SK-N-SH (cell line): ENCODE results near the gene PIKFYVE. TPM values are rescaled to one million over a fixed set of nuclear protein-coding genes. Genes with fewer than 3 reads are reported as not detected.
A peak's percentile ranks its signal among the peaks of the same experiment; 100 is the strongest.

Experiments used
- CTCF ChIA-PET: fragments of 300-600, 350-600 bp; formaldehyde crosslinking; extraction: SDS; loops from one replicate; lab custom pipeline; 2021; lab: Yijun Ruan, JAX
- POLR2A ChIA-PET: fragments of 350-600 bp; sonication (Branson Sonifier 250); formaldehyde crosslinking; extraction: SDS; loops from one replicate; lab custom pipeline; 2020; ENCODE audit warnings: antibody characterized with exemption, inconsistent platforms; lab: Yijun Ruan, JAX
- DNase-seq: peaks from one replicate; pipeline ENCODE4 v3.0.0; 2012
- H2AFZ ChIP-seq: fragments of 200-600 bp; sonication (generic); 2 replicates; pipeline ENCODE4 v1.8.1; 2016; ENCODE audit warnings: antibody characterized with exemption, mild to moderate bottlenecking, low read depth
- H3F3A ChIP-seq: fragments of 200-600 bp; sonication (generic); replicated peaks from 2 replicates; pipeline ENCODE3; 2016; ENCODE audit warnings: antibody characterized with exemption, mild to moderate bottlenecking; ENCODE audit not compliant: insufficient read depth
- H3K27ac ChIP-seq, 2 experiments: fragments of 200-500 bp in 1 of 2; fragments of 200-600 bp in 1 of 2; sonication (Bioruptor generic) in 1 of 2; sonication (generic), shearing (Covaris generic) in 1 of 2; 2 replicates each; pipeline versions ENCODE4 v1.5.1 to v1.6.1; 2014 to 2016; ENCODE audit warnings: low read depth in 2 of 2, inconsistent platforms in 1 of 2, low read length in 1 of 2, mild to moderate bottlenecking in 1 of 2, mixed read lengths in 1 of 2
- H3K27me3 ChIP-seq: fragments of 200-600 bp; sonication (generic), shearing (Covaris generic); 2 replicates; pipeline ENCODE4 v1.6.1; 2016; ENCODE audit warnings: mixed run types; ENCODE audit not compliant: insufficient read depth
- H3K36me3 ChIP-seq, 2 experiments: fragments of 200-500 bp in 1 of 2; fragments of 200-600 bp in 1 of 2; sonication (Bioruptor generic) in 1 of 2; sonication (generic) in 1 of 2; replicated peaks in 1 of 2; 2 replicates each; pipeline versions ENCODE3 to v1.5.1; 2014 to 2016; ENCODE audit warnings: low read length in 1 of 2, mild to moderate bottlenecking in 1 of 2; ENCODE audit not compliant: insufficient read depth in 2 of 2, control insufficient read depth in 1 of 2
- H3K4me1 ChIP-seq, 2 experiments: fragments of 200-500 bp in 1 of 2; fragments of 200-600 bp in 1 of 2; sonication (Bioruptor generic) in 1 of 2; sonication (generic), shearing (Covaris generic) in 1 of 2; 2 replicates each; pipeline versions ENCODE4 v1.5.1 to v1.6.1; 2014 to 2016; ENCODE audit warnings: low read depth in 1 of 2, low read length in 1 of 2, mixed run types in 1 of 2; ENCODE audit not compliant: insufficient read depth in 2 of 2, control insufficient read depth in 1 of 2
- H3K4me2 ChIP-seq: fragments of 200-600 bp; sonication (generic), shearing (Covaris generic); 2 replicates; pipeline ENCODE4 v1.6.1; 2017; ENCODE audit warnings: mixed run types
- H3K4me3 ChIP-seq, 2 experiments: fragments of 200-500 bp in 1 of 2; fragments of 200-600 bp in 1 of 2; sonication (Bioruptor generic) in 1 of 2; sonication (generic), shearing (Covaris generic) in 1 of 2; 2 replicates each; pipeline versions ENCODE4 v1.5.1 to v1.8.1; 2014 to 2016; ENCODE audit warnings: low read depth in 2 of 2, inconsistent platforms in 1 of 2, low read length in 1 of 2, mild to moderate bottlenecking in 1 of 2, mixed read lengths in 1 of 2, moderate library complexity in 1 of 2
- H3K79me2 ChIP-seq: fragments of 200-600 bp; sonication (generic); 2 replicates; pipeline ENCODE4 v1.8.1; 2017; ENCODE audit warnings: mild to moderate bottlenecking; ENCODE audit not compliant: insufficient read depth
- H3K9ac ChIP-seq: fragments of 200-600 bp; sonication (generic); 2 replicates; pipeline ENCODE4 v1.6.1; 2017; ENCODE audit warnings: mixed run types
- H3K9me2 ChIP-seq: fragments of 200-600 bp; sonication (generic); 2 replicates; pipeline ENCODE4 v1.6.1; 2017; ENCODE audit warnings: mixed run types
- H3K9me3 ChIP-seq: fragments of 200-600 bp; sonication (generic); 2 replicates; pipeline ENCODE4 v1.6.1; 2017; ENCODE audit warnings: mixed run types, mild to moderate bottlenecking, moderate library complexity
- H4K20me1 ChIP-seq: fragments of 200-600 bp; sonication (generic); 2 replicates; pipeline ENCODE4 v1.6.1; 2017; ENCODE audit warnings: mild to moderate bottlenecking, mixed run types; ENCODE audit not compliant: insufficient read depth
- CHD2 ChIP-seq: fragments of 150-350 bp; IDR thresholded peaks from 2 replicates; pipeline ENCODE4 v1.6.1; 2018; ENCODE audit warnings: low read length; ENCODE audit not compliant: partially characterized antibody
- EP300 ChIP-seq, 2 experiments: IDR thresholded peaks; 2 replicates each; pipeline versions ENCODE4 v1.4.0 to v1.6.1; 2012; ENCODE audit warnings: borderline replicate concordance in 1 of 2, low read depth in 1 of 2, low read length in 1 of 2
- FOXM1 ChIP-seq: IDR thresholded peaks from 2 replicates; pipeline ENCODE4 v1.4.0; 2012; ENCODE audit warnings: low read depth, mild to moderate bottlenecking
- MEF2A ChIP-seq: IDR thresholded peaks from 2 replicates; pipeline ENCODE4 v1.4.0; 2012; ENCODE audit warnings: low read depth, borderline replicate concordance
- NRF1 ChIP-seq: IDR thresholded peaks from 2 replicates; pipeline ENCODE4 v1.6.1; 2012; ENCODE audit warnings: low read depth, mild to moderate bottlenecking, low read length
- RCOR1 ChIP-seq: fragments of 150-350 bp; IDR thresholded peaks from 2 replicates; pipeline ENCODE4 v1.6.1; 2017; ENCODE audit warnings: antibody characterized with exemption, low read length
- REST ChIP-seq: IDR thresholded peaks from 2 replicates; pipeline ENCODE4 v1.6.1; 2012; ENCODE audit warnings: mild to moderate bottlenecking, low read depth, low read length, moderate library complexity
- TCF12 ChIP-seq: IDR thresholded peaks from 2 replicates; pipeline ENCODE4 v1.4.0; 2012
- TEAD4 ChIP-seq: IDR thresholded peaks from 2 replicates; pipeline ENCODE4 v1.4.0; 2012; ENCODE audit warnings: mild to moderate bottlenecking, borderline replicate concordance; ENCODE audit not compliant: insufficient read depth
- USF1 ChIP-seq: IDR thresholded peaks from 2 replicates; pipeline ENCODE4 v1.4.0; 2012; ENCODE audit warnings: low read depth, borderline replicate concordance
- USF2 ChIP-seq: fragments of 150-350 bp; IDR thresholded peaks from 2 replicates; pipeline ENCODE4 v1.6.1; 2017; ENCODE audit warnings: antibody characterized with exemption, low read length, low read depth, borderline replicate concordance
- whole genome bisulfite sequencing: methylation state at CpG from one replicate; pipeline ENCODE4 v1.1.6; 2017; ENCODE audit warnings: low lambda C conversion rate; 5-methylcytosine and 5-hydroxymethylcytosine counted together
- polyA plus RNA-seq, 3 experiments: library from polyadenylated mRNA; depleted of rRNA; stranded (reverse); fragments of >200 nt; gene quantifications; 2 replicates each; pipeline ENCODE4 v1.2.3, GENCODE V29; 2012
- TF ChIP-seq, protein P1 (sequence below): IDR thresholded peaks from 2 replicates; pipeline ENCODE4; 2012

PIKFYVE gene
- polyA plus RNA-seq, 1 of the 3 experiments (the other 2 are of a cell fraction) = 7.0 TPM

GRCh38 chr2:208369091-208369490 is 103.0 kb downstream of the PIKFYVE start:
- H3K9ac ChIP-seq = no peak overlapping the region
- no peak overlapping the region for H3K4me2 ChIP-seq
- peaks cover 0 to 8% of the 10 kb centered on the region in 2 experiments for H3K36me3 ChIP-seq
- H3K27ac ChIP-seq = peak overlapping the region in 1 of 2 experiments; percentile 56; a peak in 1 of 4 replicates
- no peaks in the 10 kb centered on the region for H4K20me1 ChIP-seq
- no peaks in the 10 kb centered on the region for H3K27me3 ChIP-seq
- TF ChIP-seq, protein P1, sequence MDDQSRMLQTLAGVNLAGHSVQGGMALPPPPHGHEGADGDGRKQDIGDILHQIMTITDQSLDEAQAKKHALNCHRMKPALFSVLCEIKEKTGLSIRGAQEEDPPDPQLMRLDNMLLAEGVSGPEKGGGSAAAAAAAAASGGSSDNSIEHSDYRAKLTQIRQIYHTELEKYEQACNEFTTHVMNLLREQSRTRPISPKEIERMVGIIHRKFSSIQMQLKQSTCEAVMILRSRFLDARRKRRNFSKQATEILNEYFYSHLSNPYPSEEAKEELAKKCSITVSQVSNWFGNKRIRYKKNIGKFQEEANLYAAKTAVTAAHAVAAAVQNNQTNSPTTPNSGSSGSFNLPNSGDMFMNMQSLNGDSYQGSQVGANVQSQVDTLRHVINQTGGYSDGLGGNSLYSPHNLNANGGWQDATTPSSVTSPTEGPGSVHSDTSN = 0 out of 2 replicates have a peak, but pooled peaks have one; percentile 13
- TF ChIP-seq TCF12 = no peak
- TF ChIP-seq, all 33 proteins: peak for 1
- Histone ChIP-seq H2AFZ (no peak overlapping the region), H3K4me3 (no peak overlapping the region), H3K79me2 (no peaks in the 10 kb centered on the region), H3K9me2 (no peaks in the 10 kb centered on the region), H3K9me3 (peaks cover 12% of the 10 kb centered on the region), H3K4me1 (peaks cover 0 to 3% of the 10 kb centered on the region in 2 experiments; a peak in 1 of 4 replicates), H3F3A (peaks cover 20% of the 10 kb centered on the region)
- 71% methylated on average over 2 of the region's 2 CpGs for WGBS
- DNase-seq = no peak
- CTCF ChIA-PET = no interaction called here
- POLR2A ChIA-PET = no interaction called here

DNA sequence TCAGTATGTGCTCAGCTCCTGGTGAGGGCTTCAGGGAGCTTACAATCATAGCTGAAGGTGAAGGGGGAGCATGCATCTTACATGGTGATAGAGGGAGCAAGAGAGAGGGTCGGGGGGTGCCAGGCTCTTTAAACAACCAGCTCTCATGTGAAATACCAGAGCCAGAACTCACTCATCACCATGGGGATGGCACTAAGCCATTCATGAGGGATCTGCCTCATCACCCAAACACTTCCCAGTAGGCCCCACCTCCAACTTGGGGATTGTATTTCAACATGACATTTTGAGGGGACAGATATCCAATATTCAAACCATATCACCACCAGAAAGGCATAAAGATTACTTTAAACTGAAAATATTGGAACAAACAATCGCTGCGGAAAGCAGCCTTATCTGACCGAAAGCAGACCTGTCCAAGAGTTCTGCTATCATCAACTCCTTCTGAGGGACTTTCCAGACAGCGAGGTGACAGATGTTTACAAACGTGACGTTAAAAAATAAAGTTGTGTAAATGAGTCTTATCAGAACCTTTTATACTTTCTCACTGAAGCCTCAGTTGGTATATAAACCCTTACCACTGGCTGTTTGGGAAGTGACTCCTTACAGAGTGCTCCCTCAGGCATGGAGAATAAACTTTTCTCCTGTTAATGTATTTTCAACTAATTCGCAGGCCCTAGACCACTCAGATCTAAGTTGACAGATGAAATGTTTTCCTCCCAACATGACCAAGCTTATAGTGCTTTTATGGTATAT is 105.0 kb downstream of the PIKFYVE start:
- no peak for DNase-seq

More for the DNA sequence above, 105.0 kb downstream of the PIKFYVE start:
- H2AFZ ChIP-seq = no peak overlapping the region
- H3K9ac ChIP-seq = no peak overlapping the region
- no peak overlapping the region for H3K4me3 ChIP-seq
- H4K20me1 ChIP-seq = no peaks in the 10 kb centered on the region
- H3K4me2 ChIP-seq = no peak overlapping the region
- no peaks in the 10 kb centered on the region for H3K9me2 ChIP-seq
- 77% methylated on average over 8 of the region's 8 CpGs for WGBS
- ChIA-PET POLR2A (no interaction called here), CTCF (no interaction called here)
- TF ChIP-seq EP300 (IDR thresholded peaks at IDR 0.05; ENCODE audit: borderline replicate concordance in 1 of 2, low read depth in 1 of 2, low read length in 1 of 2) (no peak), TEAD4 (no peak), FOXM1 (no peak), CHD2 (no peak), USF2 (no peak), MEF2A (no peak), USF1 (no peak), REST (no peak), RCOR1 (no peak), NRF1 (no peak)
- H3K4me1 ChIP-seq = peaks cover 0 to 3% of the 10 kb centered on the region in 2 experiments; a peak in 1 of 4 replicates
- H3K36me3 ChIP-seq = no peaks in the 10 kb centered on the region
- no peaks in the 10 kb centered on the region for H3K27me3 ChIP-seq
- no peaks in the 10 kb centered on the region for H3K79me2 ChIP-seq
- no peaks in the 10 kb centered on the region for H3K9me3 ChIP-seq
- H3K27ac ChIP-seq = no peak overlapping the region
- peaks cover 14% of the 10 kb centered on the region for H3F3A ChIP-seq
